Measurements from ENCODE around the gene FTCD.

DNA sequence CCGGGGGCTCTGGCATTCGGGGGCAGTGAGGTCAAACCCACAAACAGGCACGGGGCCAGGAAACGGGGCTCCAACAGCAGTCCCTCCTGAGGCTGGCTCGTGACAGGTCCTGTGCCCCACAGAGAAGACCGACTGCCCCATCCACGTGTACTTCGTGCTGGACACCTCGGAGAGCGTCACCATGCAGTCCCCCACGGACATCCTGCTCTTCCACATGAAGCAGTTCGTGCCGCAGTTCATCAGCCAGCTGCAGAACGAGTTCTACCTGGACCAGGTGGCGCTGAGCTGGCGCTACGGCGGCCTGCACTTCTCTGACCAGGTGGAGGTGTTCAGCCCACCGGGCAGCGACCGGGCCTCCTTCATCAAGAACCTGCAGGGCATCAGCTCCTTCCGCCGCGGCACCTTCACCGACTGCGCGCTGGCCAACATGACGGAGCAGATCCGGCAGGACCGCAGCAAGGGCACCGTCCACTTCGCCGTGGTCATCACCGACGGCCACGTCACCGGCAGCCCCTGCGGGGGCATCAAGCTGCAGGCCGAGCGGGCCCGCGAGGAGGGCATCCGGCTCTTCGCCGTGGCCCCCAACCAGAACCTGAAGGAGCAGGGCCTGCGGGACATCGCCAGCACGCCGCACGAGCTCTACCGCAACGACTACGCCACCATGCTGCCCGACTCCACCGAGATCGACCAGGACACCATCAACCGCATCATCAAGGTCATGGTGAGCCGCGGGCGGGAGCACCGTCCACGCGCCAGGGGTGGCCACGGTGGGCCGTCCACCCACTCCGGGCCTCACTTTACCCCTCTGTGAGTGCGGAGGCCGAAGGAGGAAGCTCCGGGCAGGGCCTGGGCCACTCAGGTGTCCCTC lies 43.3 kb downstream of the FTCD start:
- TF ChIP-seq, protein P1, sequence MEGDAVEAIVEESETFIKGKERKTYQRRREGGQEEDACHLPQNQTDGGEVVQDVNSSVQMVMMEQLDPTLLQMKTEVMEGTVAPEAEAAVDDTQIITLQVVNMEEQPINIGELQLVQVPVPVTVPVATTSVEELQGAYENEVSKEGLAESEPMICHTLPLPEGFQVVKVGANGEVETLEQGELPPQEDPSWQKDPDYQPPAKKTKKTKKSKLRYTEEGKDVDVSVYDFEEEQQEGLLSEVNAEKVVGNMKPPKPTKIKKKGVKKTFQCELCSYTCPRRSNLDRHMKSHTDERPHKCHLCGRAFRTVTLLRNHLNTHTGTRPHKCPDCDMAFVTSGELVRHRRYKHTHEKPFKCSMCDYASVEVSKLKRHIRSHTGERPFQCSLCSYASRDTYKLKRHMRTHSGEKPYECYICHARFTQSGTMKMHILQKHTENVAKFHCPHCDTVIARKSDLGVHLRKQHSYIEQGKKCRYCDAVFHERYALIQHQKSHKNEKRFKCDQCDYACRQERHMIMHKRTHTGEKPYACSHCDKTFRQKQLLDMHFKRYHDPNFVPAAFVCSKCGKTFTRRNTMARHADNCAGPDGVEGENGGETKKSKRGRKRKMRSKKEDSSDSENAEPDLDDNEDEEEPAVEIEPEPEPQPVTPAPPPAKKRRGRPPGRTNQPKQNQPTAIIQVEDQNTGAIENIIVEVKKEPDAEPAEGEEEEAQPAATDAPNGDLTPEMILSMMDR (IDR thresholded peaks at IDR 0.05): no peak
- no peak for TF ChIP-seq POLR2A (IDR thresholded peaks at IDR 0.05)
- TF ChIP-seq EP300 (IDR thresholded peaks at IDR 0.05): no peak
- no peak for TF ChIP-seq POLR2AphosphoS5 (IDR thresholded peaks at IDR 0.05)

All from suprapubic skin (tissue), 4 donors.